ENCODE data around the gene GNAO1. TPM values are rescaled to one million over a fixed set of nuclear protein-coding genes. Genes with fewer than 3 reads are reported as not detected.

Gene GNAO1
- total RNA-seq, 2 experiments from 2014 or later = 1.5 to 2.3 TPM

DNA sequence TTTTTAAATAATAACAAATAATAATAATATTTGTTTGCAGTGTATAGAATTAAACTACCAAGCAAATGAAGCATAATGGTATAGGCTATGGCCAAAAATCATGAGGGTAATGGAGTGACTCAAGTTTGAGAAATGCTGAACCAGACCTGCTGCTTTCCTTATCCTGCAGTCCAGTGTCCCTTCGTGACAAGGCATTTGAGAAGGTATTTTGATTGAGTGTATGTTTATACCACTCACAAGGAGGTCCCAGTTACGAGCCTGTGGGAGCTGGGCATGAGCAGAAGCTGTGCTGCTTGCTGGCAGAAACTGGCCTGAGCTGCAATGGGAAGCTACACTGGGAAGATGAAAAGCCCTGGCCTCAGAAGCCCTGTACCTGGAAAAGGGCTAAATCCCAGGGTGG, 50.3 kb downstream of the GNAO1 start:
- intact Hi-C loops (cut with DNase I, micrococcal nuclease) = no loop called here
- CTCF ChIA-PET = no interaction called here
- no peak for DNase-seq
- no peak for ATAC-seq
- no peaks in the 10 kb centered on the region for H3K27me3 Mint-ChIP-seq
- H3K36me3 Mint-ChIP-seq (ENCODE audit: low read depth) = no peaks in the 10 kb centered on the region
- no peaks in the 10 kb centered on the region for H3K4me1 Mint-ChIP-seq
- POLR2A ChIA-PET = no interaction called here
- no peak overlapping the region for H3K4me3 Mint-ChIP-seq
- H3K9me3 Mint-ChIP-seq (ENCODE audit: low read depth) = no peaks in the 10 kb centered on the region
- no peak overlapping the region for H3K27ac Mint-ChIP-seq

DNA sequence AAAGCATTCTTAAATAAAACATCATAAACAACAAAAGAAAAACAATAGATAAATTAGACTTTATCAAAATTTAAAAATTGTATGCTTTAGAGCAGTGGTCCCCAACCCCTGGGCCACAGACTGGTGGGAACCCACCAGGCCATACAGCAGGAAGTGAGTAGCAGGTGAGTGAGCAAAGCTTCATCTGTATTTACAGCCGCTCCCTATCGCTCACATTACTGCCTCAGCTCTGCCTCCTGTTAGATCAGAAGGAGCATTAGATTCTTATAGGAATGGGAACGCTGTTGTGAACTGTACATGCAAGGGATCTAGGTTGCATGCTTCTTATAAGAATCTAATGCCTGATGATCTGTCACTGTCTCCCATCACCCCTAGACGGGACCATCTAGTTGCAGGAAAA, 51.5 kb downstream of the GNAO1 start:
- DNase-seq = no peak
- H3K4me1 Mint-ChIP-seq = no peaks in the 10 kb centered on the region
- no peaks in the 10 kb centered on the region for H3K27me3 Mint-ChIP-seq
- no peak for ATAC-seq
- CTCF ChIA-PET = no interaction called here
- intact Hi-C loops (cut with DNase I, micrococcal nuclease) = no loop called here
- no peaks in the 10 kb centered on the region for H3K9me3 Mint-ChIP-seq (ENCODE audit: low read depth)
- no peak overlapping the region for H3K4me3 Mint-ChIP-seq
- POLR2A ChIA-PET = no interaction called here
- no peaks in the 10 kb centered on the region for H3K36me3 Mint-ChIP-seq (ENCODE audit: low read depth)
- H3K27ac Mint-ChIP-seq = no peak overlapping the region

DNA sequence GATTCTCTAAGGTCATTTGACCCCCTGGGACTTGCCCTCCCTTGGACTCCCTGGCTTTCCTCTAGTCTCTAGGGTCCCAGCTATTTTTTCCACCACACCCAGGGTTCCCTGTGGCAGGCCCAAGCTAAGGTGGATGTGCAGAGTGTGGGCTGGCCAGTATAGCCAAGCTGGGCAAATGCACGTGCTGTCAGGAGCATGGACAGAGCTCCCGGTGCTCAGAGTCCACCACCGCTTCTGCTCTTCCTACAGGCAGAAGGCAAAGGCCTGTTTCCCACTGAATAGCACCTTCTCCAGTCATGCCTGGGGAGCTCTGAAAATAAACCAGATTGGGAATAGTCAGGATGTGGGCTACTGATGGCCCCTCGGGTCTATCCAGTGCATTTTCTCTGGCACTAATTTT, 53.3 kb downstream of the GNAO1 start:
- no peaks in the 10 kb centered on the region for H3K36me3 Mint-ChIP-seq (ENCODE audit: low read depth)
- H3K9me3 Mint-ChIP-seq (ENCODE audit: low read depth) = no peaks in the 10 kb centered on the region
- no peak overlapping the region for H3K4me3 Mint-ChIP-seq
- H3K27me3 Mint-ChIP-seq = no peaks in the 10 kb centered on the region
- no peaks in the 10 kb centered on the region for H3K4me1 Mint-ChIP-seq
- ATAC-seq (no peak), DNase-seq (no peak)
- ChIA-PET POLR2A (no interaction called here), CTCF (no interaction called here)
- H3K27ac Mint-ChIP-seq = no peak overlapping the region
- intact Hi-C loops (cut with DNase I, micrococcal nuclease) = no loop called here

DNA sequence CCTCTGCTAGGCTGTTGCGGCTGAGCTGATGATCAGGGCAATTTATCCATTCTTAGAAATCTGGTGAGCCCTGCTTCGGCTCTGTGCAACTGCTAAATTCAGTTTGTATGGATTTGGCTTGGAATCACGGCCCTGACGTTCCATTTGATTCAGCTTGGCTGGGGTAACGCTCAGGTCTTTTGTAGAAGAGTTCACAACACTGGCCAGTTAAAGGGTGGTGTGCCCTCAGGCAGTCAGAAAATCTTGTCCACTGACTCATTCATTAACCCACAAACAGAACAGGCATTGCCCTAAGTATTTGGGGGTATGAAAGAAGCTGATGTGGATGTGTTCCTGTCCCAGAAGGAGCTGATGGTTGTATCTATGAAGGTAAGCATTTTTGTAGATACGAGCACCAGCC, 53.9 kb downstream of the GNAO1 start:
- H3K4me1 Mint-ChIP-seq = no peaks in the 10 kb centered on the region
- no peak overlapping the region for H3K4me3 Mint-ChIP-seq
- H3K27me3 Mint-ChIP-seq = no peaks in the 10 kb centered on the region
- H3K27ac Mint-ChIP-seq = no peak overlapping the region
- no peaks in the 10 kb centered on the region for H3K36me3 Mint-ChIP-seq (ENCODE audit: low read depth)
- DNase-seq (no peak), ATAC-seq (no peak)
- CTCF ChIA-PET = interaction anchor here (0.7 kb wide), 1 partner anchor 78 kb away, joined by 4 read pairs; no protein-coding TSS in a partner anchor
- no peaks in the 10 kb centered on the region for H3K9me3 Mint-ChIP-seq (ENCODE audit: low read depth)
- POLR2A ChIA-PET = no interaction called here
- intact Hi-C loops (cut with DNase I, micrococcal nuclease) = no loop called here

DNA sequence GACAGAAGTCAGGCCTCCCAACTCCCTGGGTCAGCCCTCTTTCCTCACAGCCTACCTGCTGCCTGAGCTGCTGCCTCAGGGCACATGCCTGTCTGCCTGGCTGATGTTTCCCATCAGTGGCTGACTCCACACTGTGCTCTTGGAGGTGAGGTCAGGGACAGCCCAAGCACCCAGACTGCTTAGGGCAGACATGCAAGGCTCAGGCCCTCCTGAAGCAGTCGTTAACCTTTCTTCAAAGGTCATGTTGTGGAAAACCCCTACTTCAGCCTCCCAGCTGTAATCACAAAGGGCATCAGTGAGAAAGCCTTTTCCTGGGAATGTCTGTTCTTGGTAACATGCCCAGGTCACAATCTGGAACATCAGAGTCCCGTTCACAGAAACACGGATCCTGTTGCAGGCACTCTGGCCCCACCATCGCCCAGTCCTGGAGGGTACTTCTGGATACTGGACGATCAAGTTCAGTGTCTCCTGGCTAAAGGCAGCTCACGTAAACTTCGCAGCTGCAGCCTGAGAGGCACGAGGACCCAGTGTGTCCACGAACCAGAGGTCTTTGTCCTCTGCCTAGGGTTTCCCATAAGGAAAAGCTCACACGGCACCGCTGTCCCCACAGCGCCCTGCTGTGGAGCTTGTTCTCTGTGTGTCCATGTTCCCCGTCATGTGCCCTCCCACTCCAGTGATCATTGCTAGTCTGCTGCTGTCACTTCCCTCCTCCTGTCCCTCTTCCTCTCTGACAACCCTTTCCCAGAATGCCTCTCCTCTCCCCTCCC, 54.9 kb downstream of the GNAO1 start:
- peak; percentile 55 for ATAC-seq
- POLR2A ChIA-PET = no interaction called here

DNA sequence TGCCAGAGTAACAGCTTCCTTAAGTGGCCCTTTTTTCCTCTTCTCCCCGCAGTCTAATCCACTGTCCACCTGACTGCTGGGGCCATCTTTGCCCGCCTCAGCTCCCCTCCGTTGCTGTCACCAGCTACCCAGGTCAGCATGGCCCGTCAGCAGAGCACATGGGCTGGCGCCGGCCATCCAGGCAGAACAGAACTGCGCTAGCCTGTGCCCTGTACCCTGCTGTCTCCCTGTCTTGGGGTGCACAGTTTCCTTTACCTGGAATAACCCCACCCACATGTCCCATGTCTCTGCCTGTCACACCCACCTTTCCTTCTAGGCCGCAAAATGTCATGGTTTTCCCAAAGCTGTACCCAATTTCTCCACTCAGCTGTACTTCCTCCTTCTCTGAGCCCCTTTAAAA, 55.7 kb downstream of the GNAO1 start:
- ChIA-PET CTCF (interaction anchor here (0.6 to 1.2 kb wide), 2 partner anchors 8 to 72 kb away, joined by 3 read pairs; no protein-coding TSS in a partner anchor), POLR2A (no interaction called here)
- Mint-ChIP-seq H3K9me3 (ENCODE audit: low read depth) (no peaks in the 10 kb centered on the region), H3K36me3 (ENCODE audit: low read depth) (no peaks in the 10 kb centered on the region), H3K4me1 (no peaks in the 10 kb centered on the region), H3K4me3 (no peak overlapping the region), H3K27ac (no peak overlapping the region), H3K27me3 (no peaks in the 10 kb centered on the region)
- DNase-seq = no peak
- intact Hi-C loops (cut with DNase I, micrococcal nuclease) = no loop called here
- ATAC-seq = no peak

More for the DNA sequence above, 54.9 kb downstream of the GNAO1 start:
- Mint-ChIP-seq H3K9me3 (ENCODE audit: low read depth) (no peaks in the 10 kb centered on the region), H3K27ac (no peak overlapping the region), H3K4me3 (no peak overlapping the region), H3K27me3 (no peaks in the 10 kb centered on the region), H3K4me1 (no peaks in the 10 kb centered on the region), H3K36me3 (ENCODE audit: low read depth) (no peaks in the 10 kb centered on the region)
- intact Hi-C loops (cut with DNase I, micrococcal nuclease) = no loop called here
- DNase-seq = no peak
- CTCF ChIA-PET = interaction anchor here (1.2 kb wide), 1 partner anchor 72 kb away, joined by 3 read pairs; no protein-coding TSS in a partner anchor

DNA sequence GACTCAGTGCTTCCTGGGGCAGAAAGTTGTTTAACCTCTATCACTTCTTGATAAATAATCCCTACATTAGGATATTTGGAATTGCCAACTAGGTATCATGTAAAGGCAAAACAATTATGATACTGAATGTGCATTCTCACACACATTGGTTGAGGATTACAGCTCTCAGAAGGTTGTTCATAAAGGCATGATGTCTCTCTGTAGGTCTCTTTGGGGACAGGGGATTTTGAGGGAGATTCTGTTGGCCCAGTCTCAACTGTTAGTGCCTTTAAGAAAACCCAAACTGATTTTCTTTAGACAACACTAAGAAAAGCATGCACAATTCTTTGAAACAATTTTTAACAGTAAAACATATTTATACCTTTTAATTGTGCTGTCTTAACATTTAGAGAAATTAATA, 56.5 kb downstream of the GNAO1 start:
- no peak overlapping the region for H3K4me3 Mint-ChIP-seq
- ChIA-PET POLR2A (no interaction called here), CTCF (interaction anchor here (0.6 to 1.2 kb wide), 2 partner anchors 8 to 71 kb away, joined by 3 read pairs; no protein-coding TSS in a partner anchor)
- intact Hi-C loops (cut with DNase I, micrococcal nuclease) = no loop called here
- DNase-seq = no peak
- ATAC-seq = no peak
- H3K27me3 Mint-ChIP-seq = no peaks in the 10 kb centered on the region
- H3K9me3 Mint-ChIP-seq (ENCODE audit: low read depth) = no peaks in the 10 kb centered on the region
- H3K36me3 Mint-ChIP-seq (ENCODE audit: low read depth) = no peaks in the 10 kb centered on the region
- no peak overlapping the region for H3K27ac Mint-ChIP-seq
- no peaks in the 10 kb centered on the region for H3K4me1 Mint-ChIP-seq

DNA sequence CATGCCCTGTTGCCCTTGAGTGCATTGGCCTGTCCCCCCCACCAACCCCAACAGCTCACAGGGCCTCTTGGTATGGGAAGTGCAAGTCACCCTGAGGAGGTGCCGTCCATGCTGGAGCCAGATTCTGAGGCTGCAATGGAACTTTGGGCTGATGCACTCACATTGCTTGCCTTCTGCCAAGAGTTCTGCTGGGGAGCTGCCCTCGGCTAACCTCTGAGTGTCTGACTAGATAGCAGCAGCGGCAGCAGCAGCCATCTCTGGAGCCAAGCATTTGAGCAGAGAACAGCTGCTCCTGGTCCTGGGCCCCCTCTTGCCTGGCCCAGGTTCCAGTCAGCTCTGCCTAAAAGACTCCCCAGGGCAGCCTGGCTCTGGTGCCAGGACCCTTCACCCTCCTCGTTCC, 61.5 kb downstream of the GNAO1 start:
- Mint-ChIP-seq H3K9me3 (ENCODE audit: low read depth) (no peaks in the 10 kb centered on the region), H3K27ac (no peak overlapping the region), H3K4me1 (no peaks in the 10 kb centered on the region), H3K36me3 (ENCODE audit: low read depth) (no peaks in the 10 kb centered on the region), H3K27me3 (no peaks in the 10 kb centered on the region), H3K4me3 (no peak overlapping the region)
- POLR2A ChIA-PET = no interaction called here
- intact Hi-C loops (cut with DNase I, micrococcal nuclease) = no loop called here
- CTCF ChIA-PET = interaction anchor here (1.1 kb wide), 1 partner anchor 13 kb away, joined by 4 read pairs; no protein-coding TSS in a partner anchor
- DNase-seq (no peak), ATAC-seq (no peak)

DNA sequence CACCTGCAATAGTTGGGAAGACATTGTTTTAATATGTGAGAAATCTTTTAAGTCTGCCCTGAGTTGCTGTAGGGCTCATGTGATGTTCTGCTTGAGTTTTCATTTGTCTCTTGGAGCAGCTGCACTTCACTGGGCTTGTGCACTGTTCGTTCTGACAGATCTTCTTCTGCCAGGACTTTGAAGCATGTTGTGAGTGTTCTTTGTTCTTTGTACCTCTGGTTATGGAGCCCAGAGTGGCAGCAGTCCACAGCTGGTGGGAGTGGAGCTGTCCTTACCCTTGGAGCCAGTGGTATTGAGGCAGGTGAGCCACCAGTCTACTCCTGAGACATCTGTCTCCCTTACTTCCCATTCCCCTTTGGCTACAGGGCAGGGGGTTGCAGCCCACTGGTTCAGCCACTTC, 64.6 kb downstream of the GNAO1 start:
- ATAC-seq (no peak), DNase-seq (no peak)
- H3K36me3 Mint-ChIP-seq (ENCODE audit: low read depth) = no peaks in the 10 kb centered on the region
- ChIA-PET POLR2A (no interaction called here), CTCF (interaction anchor here (0.6 to 1.2 kb wide), 3 partner anchors 9 to 20 kb away, joined by 3 read pairs; no protein-coding TSS in a partner anchor)
- H3K27ac Mint-ChIP-seq = no peak overlapping the region
- no peaks in the 10 kb centered on the region for H3K27me3 Mint-ChIP-seq
- no peaks in the 10 kb centered on the region for H3K9me3 Mint-ChIP-seq (ENCODE audit: low read depth)
- H3K4me3 Mint-ChIP-seq = no peak overlapping the region
- no peaks in the 10 kb centered on the region for H3K4me1 Mint-ChIP-seq
- intact Hi-C loops (cut with DNase I, micrococcal nuclease) = no loop called here

DNA sequence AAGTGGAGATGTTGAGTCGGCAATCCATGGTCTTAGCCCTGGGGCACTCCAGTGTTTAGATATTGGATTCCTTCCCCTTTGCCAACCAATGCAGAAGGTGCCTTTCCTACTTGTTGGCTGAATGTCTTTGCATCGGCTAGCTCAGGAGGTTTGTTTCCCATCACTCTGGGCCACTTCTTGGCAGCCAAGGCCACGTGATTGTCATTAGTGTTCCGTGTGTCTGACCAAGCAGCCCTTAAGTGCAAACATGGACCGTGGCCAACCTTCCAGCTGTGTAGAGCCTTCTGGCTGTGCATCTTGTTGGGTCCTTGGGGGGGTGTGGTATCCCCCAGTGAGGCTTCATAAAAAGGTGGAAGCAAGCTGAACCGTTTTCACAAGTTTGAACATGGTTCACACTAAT, 66.0 kb downstream of the GNAO1 start:
- ChIA-PET POLR2A (no interaction called here), CTCF (no interaction called here)
- H3K36me3 Mint-ChIP-seq (ENCODE audit: low read depth) = no peaks in the 10 kb centered on the region

DNA sequence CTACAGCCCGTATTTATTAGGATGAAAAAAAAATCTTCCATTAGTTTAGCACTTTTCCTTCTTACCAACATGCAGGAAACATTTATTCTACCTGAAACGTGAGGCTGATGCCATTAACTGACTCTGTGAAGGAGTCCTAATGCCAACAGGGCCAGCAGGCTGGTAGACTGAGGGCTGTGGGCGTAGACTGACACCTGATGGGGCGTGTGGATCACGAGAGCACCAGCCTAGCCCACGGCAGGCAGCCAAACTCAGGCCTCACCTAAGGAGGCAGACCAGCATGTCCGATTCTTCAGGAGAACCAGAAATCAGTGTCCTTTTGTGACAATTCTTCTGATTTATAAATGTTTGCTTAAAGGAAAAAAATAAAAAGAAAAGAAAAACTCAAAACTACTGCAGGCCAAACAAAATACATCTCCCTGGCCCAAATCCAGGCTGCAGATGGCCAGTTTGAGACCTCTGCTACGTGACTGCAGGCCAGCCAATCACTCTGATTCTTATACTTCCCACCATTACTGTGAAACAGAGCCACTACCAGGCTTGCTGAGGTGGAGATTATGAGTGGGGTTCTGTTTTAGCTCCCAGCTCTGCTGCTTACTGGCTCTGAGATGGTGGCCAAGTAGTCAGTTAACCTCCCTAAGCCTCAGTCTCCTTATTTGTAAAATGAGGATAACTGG, 66.5 kb downstream of the GNAO1 start:
- ChIA-PET CTCF (no interaction called here), POLR2A (no interaction called here)
- ATAC-seq (no peak), DNase-seq (no peak)
- Mint-ChIP-seq H3K27ac (no peak overlapping the region), H3K36me3 (ENCODE audit: low read depth) (no peaks in the 10 kb centered on the region), H3K9me3 (ENCODE audit: low read depth) (no peaks in the 10 kb centered on the region), H3K4me1 (peaks cover 16% of the 10 kb centered on the region), H3K27me3 (no peaks in the 10 kb centered on the region), H3K4me3 (no peak overlapping the region)
- intact Hi-C loops (cut with DNase I, micrococcal nuclease) = no loop called here

More for the DNA sequence above, 66.0 kb downstream of the GNAO1 start:
- DNase-seq = no peak
- Mint-ChIP-seq H3K27ac (no peak overlapping the region), H3K27me3 (no peaks in the 10 kb centered on the region), H3K4me3 (no peak overlapping the region), H3K9me3 (ENCODE audit: low read depth) (no peaks in the 10 kb centered on the region), H3K4me1 (peaks cover 11% of the 10 kb centered on the region)
- ATAC-seq = no peak
- intact Hi-C loops (cut with DNase I, micrococcal nuclease) = no loop called here
